GM10248 (cell line): ENCODE data around the gene IVNS1ABP.
"Not testable (repeated sequence)": the region's sequence is repeated elsewhere in the genome, so short reads cannot be mapped to it uniquely, and the experiment has no call there.

Experiments used
- CTCF ChIA-PET: fragments of 300-600 bp; sonication (Branson Sonifier 250); formaldehyde crosslinking; extraction: SDS; loops from one replicate; lab custom pipeline; 2021; ENCODE audit warnings: antibody characterized with exemption; lab: Yijun Ruan, JAX
- POLR2A ChIA-PET: fragments of 350-650 bp; sonication (Branson Sonifier 250); formaldehyde crosslinking; extraction: SDS; loops from one replicate; lab custom pipeline; 2020; ENCODE audit warnings: antibody characterized with exemption; lab: Yijun Ruan, JAX
- DNase-seq: peaks from one replicate; pipeline ENCODE4 v3.0.0; 2012; ENCODE audit errors: extremely low spot score
- CTCF ChIP-seq: IDR thresholded peaks from 2 replicates; pipeline ENCODE4 v1.5.1; 2012; ENCODE audit warnings: mild to moderate bottlenecking, low read depth; ENCODE audit errors: extremely low read depth, missing control alignments, control extremely low read depth

The IVNS1ABP gene

GRCh38 chr1:185317034-185317885 is at the start of gene IVNS1ABP:
IVNS1ABP (minus strand) TSS chr1:185317243; CDS start chr1:185309493, 7,750 bp downstream.
- peak; percentile 95 for DNase-seq
- POLR2A ChIA-PET: interaction anchor here (0.7 to 1.8 kb wide), 9 partner anchors 11 to 243 kb away, joined by 3 to 9 read pairs (median 3); partner anchors contain the start of gene SWT1
- CTCF ChIA-PET: interaction anchor here (0.8 to 2.3 kb wide), 9 partner anchors 9 to 363 kb away, joined by 3 to 8 read pairs (median 5); no protein-coding TSS in a partner anchor
- peak; percentile 63 for TF ChIP-seq CTCF

- DNase-seq: no peak
- CTCF ChIA-PET: interaction anchor here (1.0 kb wide), 1 partner anchor 26 kb away, joined by 3 read pairs; no protein-coding TSS in a partner anchor
- POLR2A ChIA-PET: no interaction called here
- TF ChIP-seq CTCF: no peak
Observed at GRCh38 chr1:185365951-185366350, 48.9 kb upstream of the IVNS1ABP start.

- POLR2A ChIA-PET, DNase-seq: not testable (repeated sequence)
- CTCF ChIA-PET: interaction anchor here (0.8 to 1.4 kb wide), 2 partner anchors 8 to 10 kb away, joined by 3 to 5 read pairs; no protein-coding TSS in a partner anchor
Observed at GRCh38 chr1:185364528-185364927, 47.5 kb upstream of the IVNS1ABP start.

GRCh38 chr1:185363205-185363604 is 46.2 kb upstream of the IVNS1ABP start:
- CTCF ChIA-PET: interaction anchor here (1.1 kb wide), 1 partner anchor 15 kb away, joined by 4 read pairs; no protein-coding TSS in a partner anchor
- no peak for DNase-seq
- POLR2A ChIA-PET: no interaction called here
- TF ChIP-seq CTCF: no peak

- POLR2A ChIA-PET: no interaction called here
- CTCF ChIA-PET: interaction anchor here (1.1 kb wide), 1 partner anchor 11 kb away, joined by 3 read pairs; no protein-coding TSS in a partner anchor
- no peak for DNase-seq
- no peak for TF ChIP-seq CTCF
Observed at GRCh38 chr1:185360714-185361113, 43.7 kb upstream of the IVNS1ABP start.

- POLR2A ChIA-PET: no interaction called here
- TF ChIP-seq CTCF: no peak
- DNase-seq: no peak
- CTCF ChIA-PET: interaction anchor here (1.3 kb wide), 1 partner anchor 11 kb away, joined by 3 read pairs; no protein-coding TSS in a partner anchor
Observed at GRCh38 chr1:185358957-185359356, 41.9 kb upstream of the IVNS1ABP start.
